Measurements from ENCODE around the gene HSD11B2.

The HSD11B2 gene

GRCh38 chr16:67477960-67478554, 47.1 kb downstream of the HSD11B2 start:
- TF ChIP-seq CTCF (IDR thresholded peaks at IDR 0.05; ENCODE audit: insufficient read depth, low read length, missing control alignments) = no peak
- no peak overlapping the region for H3K4me3 ChIP-seq (ENCODE audit: low read depth, low read length)
- CTCF ChIA-PET = interaction anchor here (1.0 to 26.6 kb wide), 5 partner anchors 12 to 50 kb away, joined by 3 to 661 read pairs (median 66); no protein-coding TSS in a partner anchor
- no peak for DNase-seq (ENCODE audit: low read depth, low spot score)
- POLR2A ChIA-PET = no interaction called here

GRCh38 chr16:67480833-67481560, 50.1 kb downstream of the HSD11B2 start, which contains the start of gene ATP6V0D1:
ATP6V0D1 (minus strand) TSS chr16:67481157; CDS start chr16:67481086, 71 bp downstream.
- POLR2A ChIA-PET = interaction anchor here (0.8 to 1.3 kb wide), 5 partner anchors 15 to 179 kb away, joined by 3 to 7 read pairs (median 4); partner anchors contain the start of gene ACD
- peak; percentile 90 for TF ChIP-seq CTCF (IDR thresholded peaks at IDR 0.05; ENCODE audit: insufficient read depth, low read length, missing control alignments)
- peak; percentile 76 for DNase-seq (ENCODE audit: low read depth, low spot score)
- H3K4me3 ChIP-seq (ENCODE audit: low read depth, low read length) = peak within 1 kb of the TSS; percentile 98
- CTCF ChIA-PET = interaction anchor here (0.5 to 26.6 kb wide), 32 partner anchors 9 to 560 kb away, joined by 3 to 661 read pairs (median 4); partner anchors contain the start of genes C16orf86, CARMIL2, ENKD1 and RIPOR1

- no peak for DNase-seq (ENCODE audit: low read depth, low spot score)
- ChIA-PET CTCF (interaction anchor here (0.5 to 26.6 kb wide), 31 partner anchors 10 to 559 kb away, joined by 3 to 661 read pairs (median 4); partner anchors contain the start of genes C16orf86, CARMIL2, ENKD1 and RIPOR1), POLR2A (interaction anchor here (0.8 to 1.3 kb wide), 5 partner anchors 16 to 178 kb away, joined by 3 to 7 read pairs (median 4); partner anchors contain the start of gene ACD)
- no peak for TF ChIP-seq CTCF (IDR thresholded peaks at IDR 0.05; ENCODE audit: insufficient read depth, low read length, missing control alignments)
- peak overlapping the region; percentile 74 for H3K4me3 ChIP-seq (ENCODE audit: low read depth, low read length)
Measured at GRCh38 chr16:67481561-67482232, 50.8 kb downstream of the HSD11B2 start.

- H3K4me3 ChIP-seq (ENCODE audit: low read depth, low read length) = peak overlapping the region; percentile 74
- no peak for DNase-seq (ENCODE audit: low read depth, low spot score)
- ChIA-PET CTCF (interaction anchor here (1.0 to 26.6 kb wide), 12 partner anchors 12 to 225 kb away, joined by 3 to 661 read pairs (median 7); partner anchors contain the start of genes CARMIL2 and RIPOR1), POLR2A (no interaction called here)
- TF ChIP-seq CTCF (IDR thresholded peaks at IDR 0.05; ENCODE audit: insufficient read depth, low read length, missing control alignments) = no peak
Measured at GRCh38 chr16:67482233-67482924, 51.5 kb downstream of the HSD11B2 start.

GRCh38 chr16:67483150-67483549, 52.2 kb downstream of the HSD11B2 start, which contains the start of gene AGRP:
AGRP (minus strand) TSS chr16:67483547; CDS start chr16:67483398, 149 bp downstream.
- H3K4me3 ChIP-seq (ENCODE audit: low read depth, low read length) = peak within 1 kb of the TSS; percentile 74
- DNase-seq (ENCODE audit: low read depth, low spot score) = no peak
- ChIA-PET CTCF (interaction anchor here (1.0 to 26.6 kb wide), 5 partner anchors 12 to 226 kb away, joined by 3 to 661 read pairs (median 6); no protein-coding TSS in a partner anchor), POLR2A (no interaction called here)
- TF ChIP-seq CTCF (IDR thresholded peaks at IDR 0.05; ENCODE audit: insufficient read depth, low read length, missing control alignments) = no peak

Measured in AG04449 (cell line).